Stimulated activated CD8-positive, alpha-beta memory T cell treated with anti-CD3 and anti-CD28 coated beads, Interleukin-15, amount 100 ng/mL, for 24 hours (primary cell): Measurements from ENCODE around the gene EFEMP1.
"Not testable (repeated sequence)": the region's sequence is repeated elsewhere in the genome, so short reads cannot be mapped to it uniquely, and the experiment has no call there.

ENCODE experiments used
- DNase-seq: peaks from one replicate; pipeline ENCODE4 v3.0.0-alpha.2; 2020; ENCODE audit warnings: low read depth

The EFEMP1 gene

DNA sequence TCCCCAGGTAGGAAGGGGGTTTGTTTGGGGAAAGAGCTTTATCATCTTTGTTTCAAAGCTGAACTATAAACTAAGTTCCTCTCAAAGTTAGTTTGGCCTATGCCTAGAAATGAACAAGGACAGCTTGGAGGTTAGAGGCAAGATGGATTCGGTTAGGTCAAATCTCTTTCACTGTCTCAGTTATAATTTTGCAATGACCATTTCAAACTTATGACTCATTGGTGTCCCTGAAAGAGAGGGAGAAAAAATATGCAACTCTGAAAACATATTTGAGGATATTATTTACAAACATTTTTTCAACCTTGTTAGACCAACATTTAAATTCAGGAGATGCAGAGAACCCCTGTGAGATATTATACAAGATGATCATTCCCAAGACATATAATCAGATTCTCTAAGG, 95.7 kb downstream of the EFEMP1 start:
- DNase-seq, result no peak

- not testable (repeated sequence) for DNase-seq
Observed at GRCh38 chr2:55827428-55827827, 96.2 kb downstream of the EFEMP1 start.

DNA sequence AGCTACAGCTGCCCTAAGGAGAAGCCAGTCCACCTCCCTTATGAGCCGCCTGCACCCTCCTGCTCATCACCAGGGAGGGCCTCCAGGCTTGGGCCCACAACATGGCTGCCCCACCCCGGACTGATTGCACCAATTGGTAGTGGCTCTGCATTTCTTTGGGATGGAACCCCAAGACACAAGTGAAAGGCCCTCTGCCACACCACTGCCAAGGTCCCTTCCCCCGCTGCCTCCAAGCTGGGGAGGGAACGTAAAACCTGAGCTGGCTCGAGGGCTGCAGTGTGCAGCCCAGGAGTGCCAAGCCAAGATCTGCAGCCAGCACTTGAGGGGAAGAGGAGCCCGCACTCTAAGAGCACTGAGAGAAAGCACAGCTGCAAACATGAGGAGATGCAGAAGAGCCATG, 97.3 kb downstream of the EFEMP1 start:
- no peak for DNase-seq

DNA sequence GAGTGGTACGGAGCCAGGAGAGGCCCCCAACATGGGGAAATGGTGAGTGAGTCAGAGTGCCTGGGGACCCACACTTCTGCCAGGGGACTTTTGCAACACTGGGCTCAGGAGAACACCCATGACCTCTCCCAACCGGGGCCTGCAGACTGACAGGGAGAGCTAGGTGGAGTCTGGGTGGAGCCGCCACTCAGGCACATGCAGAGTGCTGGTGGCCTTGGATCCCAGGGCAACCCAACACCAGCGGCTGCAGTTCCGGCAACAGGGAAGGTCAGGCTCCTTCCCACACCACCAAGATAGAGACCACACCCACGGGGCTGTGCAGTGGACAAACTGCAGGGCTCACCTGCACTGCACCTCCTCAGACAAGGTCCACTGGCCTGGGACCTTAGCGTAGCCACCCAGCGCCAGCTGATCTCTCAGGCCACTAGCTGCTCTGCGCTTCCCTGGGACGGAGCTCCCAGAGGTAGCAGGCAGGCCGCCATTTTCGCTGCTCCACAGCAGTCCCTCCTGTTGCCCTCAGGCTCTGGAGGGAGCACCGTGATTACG, 99.0 kb downstream of the EFEMP1 start:
- no peak for DNase-seq
